ENCODE results near the gene MYOZ3.

GRCh38 chr5:150618163-150618562 is 42.9 kb upstream of the MYOZ3 start:
- TF ChIP-seq EZH2 (IDR thresholded peaks at IDR 0.05; ENCODE audit: insufficient read depth, poor library complexity, severe bottlenecking) (no peak), EZH2phosphoT487 (IDR thresholded peaks at IDR 0.05; ENCODE audit: insufficient read depth, low read depth) (no peak)
